Esophagus squamous epithelium (tissue), 4 donors: ENCODE measurements around the gene CEL.

Experiments used
- POLR2A ChIP-seq, 4 donors: fragments of 450-650 bp; IDR thresholded peaks; one replicate each; pipeline ENCODE4 v1.6.1; 2017; ENCODE audit warnings: antibody characterized with exemption in 4 of 4, mild to moderate bottlenecking in 4 of 4, moderate library complexity in 3 of 4
- TF ChIP-seq, protein P1 (sequence below), 6 experiments: fragments of 450-650 bp in 4 of 6; fragments of 200-600 bp in 2 of 6; sonication (generic) in 2 of 6; IDR thresholded peaks; one replicate each; pipeline ENCODE4 v1.5.1; 2016 to 2019; ENCODE audit warnings: antibody characterized with exemption in 6 of 6, mild to moderate bottlenecking in 4 of 6, moderate library complexity in 4 of 6

DNA sequence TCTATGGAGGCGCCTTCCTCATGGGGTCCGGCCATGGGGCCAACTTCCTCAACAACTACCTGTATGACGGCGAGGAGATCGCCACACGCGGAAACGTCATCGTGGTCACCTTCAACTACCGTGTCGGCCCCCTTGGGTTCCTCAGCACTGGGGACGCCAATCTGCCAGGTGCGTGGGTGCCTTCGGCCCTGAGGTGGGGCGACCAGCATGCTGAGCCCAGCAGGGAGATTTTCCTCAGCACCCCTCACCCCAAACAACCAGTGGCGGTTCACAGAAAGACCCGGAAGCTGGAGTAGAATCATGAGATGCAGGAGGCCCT lies 3.2 kb downstream of the CEL start:
- TF ChIP-seq, protein P1, sequence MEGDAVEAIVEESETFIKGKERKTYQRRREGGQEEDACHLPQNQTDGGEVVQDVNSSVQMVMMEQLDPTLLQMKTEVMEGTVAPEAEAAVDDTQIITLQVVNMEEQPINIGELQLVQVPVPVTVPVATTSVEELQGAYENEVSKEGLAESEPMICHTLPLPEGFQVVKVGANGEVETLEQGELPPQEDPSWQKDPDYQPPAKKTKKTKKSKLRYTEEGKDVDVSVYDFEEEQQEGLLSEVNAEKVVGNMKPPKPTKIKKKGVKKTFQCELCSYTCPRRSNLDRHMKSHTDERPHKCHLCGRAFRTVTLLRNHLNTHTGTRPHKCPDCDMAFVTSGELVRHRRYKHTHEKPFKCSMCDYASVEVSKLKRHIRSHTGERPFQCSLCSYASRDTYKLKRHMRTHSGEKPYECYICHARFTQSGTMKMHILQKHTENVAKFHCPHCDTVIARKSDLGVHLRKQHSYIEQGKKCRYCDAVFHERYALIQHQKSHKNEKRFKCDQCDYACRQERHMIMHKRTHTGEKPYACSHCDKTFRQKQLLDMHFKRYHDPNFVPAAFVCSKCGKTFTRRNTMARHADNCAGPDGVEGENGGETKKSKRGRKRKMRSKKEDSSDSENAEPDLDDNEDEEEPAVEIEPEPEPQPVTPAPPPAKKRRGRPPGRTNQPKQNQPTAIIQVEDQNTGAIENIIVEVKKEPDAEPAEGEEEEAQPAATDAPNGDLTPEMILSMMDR (IDR thresholded peaks at IDR 0.05): no peak
- no peak for TF ChIP-seq POLR2A (IDR thresholded peaks at IDR 0.05)
